ENCODE measurements around the gene CRYL1.

Gene CRYL1, protein sequence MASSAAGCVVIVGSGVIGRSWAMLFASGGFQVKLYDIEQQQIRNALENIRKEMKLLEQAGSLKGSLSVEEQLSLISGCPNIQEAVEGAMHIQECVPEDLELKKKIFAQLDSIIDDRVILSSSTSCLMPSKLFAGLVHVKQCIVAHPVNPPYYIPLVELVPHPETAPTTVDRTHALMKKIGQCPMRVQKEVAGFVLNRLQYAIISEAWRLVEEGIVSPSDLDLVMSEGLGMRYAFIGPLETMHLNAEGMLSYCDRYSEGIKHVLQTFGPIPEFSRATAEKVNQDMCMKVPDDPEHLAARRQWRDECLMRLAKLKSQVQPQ

DNA sequence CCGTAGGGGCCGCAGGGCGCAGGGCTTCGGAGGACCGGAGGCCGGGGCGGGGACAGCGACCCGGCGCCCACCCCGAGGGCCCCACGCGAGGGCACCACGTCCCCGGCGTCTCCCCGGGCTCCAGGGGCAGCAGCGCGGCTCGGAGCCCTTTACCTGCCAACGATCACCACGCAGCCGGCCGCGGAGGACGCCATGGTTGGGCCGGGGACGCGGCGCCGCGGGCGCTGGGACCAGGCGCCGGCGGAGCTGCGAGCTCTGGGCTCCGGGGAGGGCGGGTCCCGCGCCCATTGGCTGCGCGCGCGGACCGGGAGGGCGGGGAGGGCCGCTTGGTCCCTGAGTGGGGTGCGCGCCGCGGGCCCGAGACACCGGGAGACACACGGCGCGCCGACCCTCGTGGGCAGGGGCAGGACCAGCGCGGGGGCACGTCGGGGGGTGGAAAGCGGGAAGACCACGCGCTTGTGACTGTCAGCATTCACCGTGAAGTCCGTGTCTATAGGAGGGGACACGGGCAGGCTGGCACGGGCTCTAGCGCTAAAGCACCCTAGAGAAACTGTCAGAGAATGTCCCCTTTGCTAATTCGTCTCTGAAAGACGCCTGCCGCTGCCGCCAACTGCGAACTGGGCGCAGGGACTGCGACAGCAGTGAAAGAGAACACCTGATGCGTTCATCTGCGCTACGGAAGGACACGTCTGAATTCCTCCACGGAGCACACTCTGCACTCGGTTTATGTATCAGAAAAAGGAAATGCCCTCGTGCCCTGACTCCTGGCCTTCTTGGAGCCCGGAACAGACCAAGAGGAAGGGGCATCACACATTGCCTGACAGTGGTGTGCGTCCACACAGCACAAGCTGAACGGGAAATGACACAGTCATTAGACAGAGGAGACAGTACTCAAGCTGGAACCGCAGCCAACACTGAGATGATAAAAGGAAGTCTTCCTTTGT, at the start of gene CRYL1:
Gene CRYL1 (minus strand): TSS at position 257 of the 944 bp plus-strand sequence. CDS start 63 bp downstream, at position 194.
- peak; percentile 89 for DNase-seq (ENCODE audit: low spot score)

DNA sequence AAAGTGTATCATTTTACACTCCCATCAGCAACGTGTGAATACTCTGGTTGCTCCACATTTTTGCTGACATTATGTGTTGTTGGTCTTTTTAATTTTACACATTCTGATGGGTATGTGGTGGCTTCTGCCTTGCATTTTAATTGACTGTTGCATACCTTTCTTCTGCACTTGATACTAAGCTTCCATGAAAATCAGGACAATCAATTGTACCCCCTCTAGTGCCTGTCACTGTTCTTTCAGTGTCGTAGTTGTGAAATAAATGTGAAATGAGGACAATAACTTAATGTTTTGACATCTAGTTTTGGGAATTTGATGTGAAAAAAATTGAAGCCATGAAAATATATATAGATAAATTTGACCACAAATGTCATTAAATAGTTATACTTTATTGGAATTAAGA, 48.0 kb upstream of the CRYL1 start:
- DNase-seq (ENCODE audit: low spot score), result no peak

DNA sequence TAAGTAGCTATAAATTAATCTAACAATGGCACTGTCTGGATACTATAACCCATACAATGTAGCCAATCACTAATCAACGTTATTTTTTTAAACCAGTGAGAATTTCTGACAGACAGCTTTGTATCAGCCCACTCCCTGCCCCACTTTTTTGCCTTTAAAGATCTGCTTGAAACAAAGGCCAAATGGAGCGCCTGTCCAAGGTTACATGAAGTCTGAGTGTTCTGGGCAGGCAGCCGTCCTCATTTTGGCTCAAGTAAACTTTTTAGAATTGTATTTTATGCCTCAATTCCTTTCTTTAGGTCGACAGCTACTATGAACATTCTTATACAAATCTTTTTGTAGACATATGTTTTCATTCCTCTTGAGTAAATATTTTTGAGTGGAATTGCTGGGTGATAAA, 47.5 kb upstream of the CRYL1 start:
- DNase-seq (ENCODE audit: low spot score), result no peak

DNA sequence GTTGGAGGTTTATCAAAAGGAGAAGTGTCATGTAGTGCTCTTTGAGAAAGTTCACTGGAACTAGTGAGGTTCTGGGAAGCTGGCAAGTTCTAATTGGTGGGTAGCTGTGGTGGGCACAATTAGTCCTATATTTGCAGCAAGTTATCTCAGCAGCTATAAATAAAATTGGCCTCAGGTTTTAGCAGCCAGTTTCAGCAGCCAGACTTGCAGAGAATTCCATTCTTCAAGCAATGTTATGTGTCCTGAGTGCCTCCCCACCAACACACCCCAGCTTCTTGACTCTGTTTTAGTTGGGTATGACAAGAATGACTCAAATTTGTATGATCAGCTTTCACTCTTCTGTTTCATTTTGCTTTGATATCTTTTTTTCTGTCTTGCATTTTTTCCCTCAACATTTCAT, 46.0 kb upstream of the CRYL1 start:
- DNase-seq (ENCODE audit: low spot score), result no peak

DNA sequence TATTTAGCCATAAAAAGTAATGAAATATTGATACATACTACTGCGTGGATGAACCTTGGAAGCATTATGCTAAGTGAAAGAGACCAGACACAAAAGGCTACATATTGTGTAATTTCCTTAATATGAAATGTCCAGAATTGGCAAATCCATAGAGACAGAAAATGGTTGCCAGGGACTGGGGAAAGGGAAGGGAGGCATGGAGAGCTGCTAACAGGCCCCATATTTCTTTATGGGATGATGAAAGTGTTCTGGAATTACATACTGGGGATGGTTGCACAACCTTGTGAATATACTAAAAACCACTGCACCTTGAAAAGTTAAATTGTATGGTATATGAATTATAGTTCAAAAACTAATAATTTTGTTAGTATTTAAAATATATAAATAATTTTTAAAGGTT, 44.9 kb upstream of the CRYL1 start:
- no peak for DNase-seq (ENCODE audit: low spot score)

DNA sequence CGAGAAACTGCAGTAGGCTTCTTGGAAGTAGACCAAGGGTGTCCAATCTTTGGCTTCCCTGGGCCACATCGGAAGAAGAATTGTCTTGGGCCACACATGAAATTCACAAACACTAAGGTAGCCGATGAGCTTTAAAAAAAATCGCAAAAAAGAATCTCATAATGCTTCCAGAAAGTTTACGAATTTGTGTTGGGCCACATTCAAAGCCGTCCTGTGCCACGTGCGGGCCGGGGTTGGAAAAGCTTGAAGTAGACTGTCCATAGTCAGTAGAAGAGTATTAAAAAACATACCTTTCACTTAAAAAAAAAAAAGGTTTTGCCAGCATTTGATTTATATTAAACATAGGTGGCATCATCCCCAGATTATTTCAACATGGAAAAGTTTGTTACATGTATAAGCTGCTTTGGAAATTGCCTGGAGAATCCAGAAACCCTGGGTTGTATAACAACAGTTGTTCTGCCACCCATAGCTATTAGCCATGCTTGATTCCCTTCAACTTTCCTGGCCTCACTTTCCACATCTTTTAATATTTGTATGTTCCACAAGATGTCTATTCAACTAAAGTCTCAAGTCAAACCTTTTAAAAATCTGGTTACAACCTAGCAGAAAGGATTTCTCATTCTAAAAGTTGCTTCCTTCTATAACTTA, 42.3 kb upstream of the CRYL1 start:
- no peak for DNase-seq (ENCODE audit: low spot score)

DNA sequence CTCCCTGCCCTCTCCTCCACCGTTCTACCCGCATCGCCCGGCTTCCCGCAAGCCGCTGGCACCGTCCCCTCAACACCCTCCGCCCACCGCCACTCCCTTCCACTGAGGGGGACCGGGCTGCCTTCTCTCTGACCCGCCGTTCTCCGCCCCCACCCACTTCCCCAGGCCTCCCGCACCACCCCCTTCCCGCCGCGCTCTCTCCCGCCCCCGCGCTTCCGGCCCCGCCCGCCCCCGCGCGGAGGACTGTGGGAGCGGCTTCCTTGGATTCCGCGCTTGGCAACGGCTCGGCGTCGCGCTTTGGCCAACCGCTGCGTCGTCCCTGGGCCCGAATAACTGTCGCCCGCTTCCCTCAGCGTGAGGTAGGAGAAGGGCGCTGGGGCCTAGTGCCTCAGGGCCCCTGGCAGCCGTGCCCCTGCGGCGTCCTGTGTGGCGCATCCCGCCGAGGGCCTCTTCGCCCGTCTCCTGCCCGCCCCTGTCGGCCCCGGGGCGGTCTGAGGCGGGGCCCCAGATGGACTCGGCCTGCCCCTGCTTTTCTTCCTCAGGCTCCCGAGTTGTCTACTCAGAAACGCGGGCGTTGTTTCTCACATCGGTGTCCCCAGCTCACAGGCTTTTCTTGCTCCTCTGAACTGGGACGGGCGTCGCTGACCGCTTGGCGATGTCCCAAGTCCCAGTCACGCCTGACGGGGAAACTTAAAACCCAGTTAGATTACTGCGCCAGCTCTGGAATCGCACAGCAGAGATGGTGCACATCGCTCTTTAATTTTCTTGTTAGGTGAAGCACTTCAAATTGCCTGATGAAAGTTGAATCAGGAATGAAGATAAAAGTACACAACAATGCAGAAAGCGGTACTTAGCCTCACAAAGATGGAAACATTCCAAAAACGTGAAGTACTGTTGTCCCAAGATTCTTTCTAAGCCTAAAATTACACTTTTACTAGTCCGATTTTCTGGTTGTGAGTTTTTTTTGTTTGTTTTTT, 41.5 kb upstream of the CRYL1 start, which contains the start of gene IFT88:
Gene IFT88 (plus strand): TSS at position 260 of the 977 bp plus-strand sequence. CDS start 7,229 bp downstream, outside the sequence.
- peak; percentile 93 for DNase-seq (ENCODE audit: low spot score)

DNA sequence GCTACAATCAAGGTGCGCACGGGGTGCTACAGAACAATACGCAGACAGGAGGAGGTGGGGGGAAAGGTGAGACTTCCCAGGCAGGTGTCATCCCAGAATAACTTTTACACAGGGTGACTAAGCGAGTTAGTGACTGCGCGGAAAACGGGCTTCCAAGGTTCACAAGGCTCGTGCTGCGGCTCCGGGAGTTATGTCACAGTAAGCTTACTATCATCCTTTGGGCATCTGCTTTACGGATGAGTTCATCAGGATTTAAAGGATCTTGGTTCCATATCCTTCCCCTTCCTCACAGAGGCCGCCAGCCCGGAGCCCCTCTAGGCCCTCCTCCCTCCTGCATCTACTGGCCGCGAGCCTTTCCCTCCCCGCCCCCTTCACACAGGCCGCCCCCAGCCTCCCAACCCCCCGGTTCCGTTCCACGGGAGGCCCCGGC, 40.8 kb upstream of the CRYL1 start:
- no peak for DNase-seq (ENCODE audit: low spot score)

DNA sequence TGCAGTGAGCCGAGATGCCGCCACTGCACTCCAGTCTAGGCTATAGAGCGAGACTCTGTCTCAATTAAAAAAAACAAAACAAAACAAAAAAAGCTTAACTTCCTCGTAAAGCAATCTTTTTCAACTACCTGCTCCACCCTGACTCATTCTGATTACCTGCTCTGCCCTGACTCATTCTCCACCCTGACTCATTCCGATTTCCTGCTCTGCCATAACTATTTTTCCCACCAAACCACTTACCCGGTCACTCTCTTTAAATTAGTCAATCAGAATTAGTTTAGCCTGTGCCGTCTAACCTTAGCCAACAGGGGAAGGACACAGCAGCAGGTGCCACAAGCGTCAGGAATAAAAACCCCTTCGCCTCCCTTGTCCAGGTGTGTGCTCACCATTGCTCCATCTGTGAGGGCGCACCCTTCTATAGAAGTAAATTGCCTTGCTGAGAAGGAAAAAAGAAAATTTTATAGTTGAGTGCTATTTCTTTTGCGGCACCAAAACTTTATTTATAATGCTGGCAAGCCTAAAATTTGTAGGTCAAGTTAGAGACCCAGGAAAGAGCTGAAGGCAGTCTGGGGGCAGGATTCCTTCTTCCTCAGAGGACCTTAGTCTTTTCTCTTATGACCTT, 39.6 kb upstream of the CRYL1 start:
- DNase-seq (ENCODE audit: low spot score), result no peak

DNA sequence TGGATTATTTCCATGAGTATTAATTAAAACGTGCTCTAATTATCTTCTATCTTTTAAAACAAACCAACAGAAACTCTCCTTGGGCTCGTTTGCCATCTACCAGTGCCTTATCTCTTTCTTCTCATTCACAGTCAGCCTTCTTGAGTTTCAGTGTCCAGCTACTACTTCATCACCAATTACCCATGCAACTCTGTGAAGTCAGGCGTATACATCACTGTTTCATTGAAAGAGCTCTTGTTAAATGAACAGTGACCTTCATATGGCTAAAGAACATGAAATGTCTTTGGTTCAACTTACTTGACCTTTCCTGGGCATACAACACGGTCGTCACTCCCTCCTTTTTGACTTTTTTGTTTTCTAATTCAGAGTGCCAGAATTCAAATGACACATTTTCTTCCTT, 36.1 kb upstream of the CRYL1 start:
- no peak for DNase-seq (ENCODE audit: low spot score)

DNA sequence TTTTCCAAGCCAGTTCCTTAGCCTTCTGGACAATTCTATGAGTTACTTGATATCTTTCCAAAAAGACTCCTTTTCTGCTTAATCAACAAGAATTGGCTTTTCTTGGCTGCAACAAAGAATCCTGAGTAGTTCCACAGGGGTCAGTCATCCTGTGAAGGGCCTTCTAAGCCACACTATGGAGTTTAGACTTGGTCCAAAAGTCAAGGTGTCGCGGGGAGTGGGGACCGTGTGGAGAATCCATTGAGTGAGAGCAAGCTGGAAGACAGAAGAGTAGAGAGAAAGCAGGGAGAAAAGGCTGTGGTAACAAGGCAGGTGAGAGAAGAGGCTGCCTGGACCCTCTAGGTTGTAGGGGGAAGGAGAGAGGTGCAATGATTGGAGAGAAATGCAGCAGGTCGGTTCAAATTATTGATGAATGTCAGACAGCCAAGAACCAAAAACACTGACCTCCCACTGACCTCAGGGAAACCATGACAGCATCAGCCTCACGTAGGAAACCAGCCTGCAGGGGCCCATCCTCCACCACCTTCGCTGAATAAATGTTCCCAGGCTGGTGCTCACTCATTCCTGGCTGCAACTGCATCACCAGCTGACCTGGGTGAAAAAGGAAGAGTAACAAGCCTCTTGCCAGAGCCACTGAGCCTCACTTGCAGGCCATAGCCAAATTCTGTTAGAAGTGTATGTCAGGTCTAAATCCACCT, 34.2 kb upstream of the CRYL1 start:
- no peak for DNase-seq (ENCODE audit: low spot score)

DNA sequence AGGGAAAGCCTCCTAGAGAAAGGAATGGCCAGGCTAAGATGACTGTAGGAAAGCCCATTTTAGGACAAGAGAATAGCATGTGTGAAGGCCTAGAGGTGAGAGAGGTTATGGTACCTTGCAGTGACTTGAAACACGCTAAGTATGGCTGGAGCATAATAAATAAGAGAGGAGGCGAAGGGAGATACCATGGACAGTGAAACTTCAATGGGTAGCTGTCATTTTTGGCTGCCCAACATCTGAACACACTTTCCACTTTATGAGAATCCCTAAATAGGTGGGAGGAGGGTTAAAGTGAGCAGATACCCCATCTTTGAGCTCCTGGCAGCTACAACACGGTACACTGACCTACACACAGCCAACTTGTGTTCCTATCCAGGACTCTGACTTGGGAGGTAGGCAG, 33.3 kb upstream of the CRYL1 start:
- DNase-seq (ENCODE audit: low spot score), result no peak

DNA sequence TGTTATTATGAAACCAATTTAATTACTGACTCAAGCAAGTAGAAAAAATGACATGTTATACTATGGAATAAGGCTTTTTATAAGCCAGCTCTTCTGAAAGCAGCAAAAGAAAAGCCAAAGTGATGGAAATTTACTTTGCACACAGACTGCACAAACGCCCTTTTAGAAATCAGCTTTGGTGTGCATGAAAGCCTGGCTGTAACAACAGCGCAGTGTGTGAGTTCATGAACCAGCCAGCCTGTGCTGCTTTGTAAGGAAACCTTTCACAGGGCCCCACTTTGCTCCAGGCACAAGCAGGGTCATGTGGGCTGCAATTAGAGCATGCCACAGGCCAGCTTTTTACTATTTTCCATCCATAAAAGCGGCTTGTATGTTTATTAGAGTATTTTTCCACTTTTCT, 27.7 kb upstream of the CRYL1 start:
- no peak for DNase-seq (ENCODE audit: low spot score)

DNA sequence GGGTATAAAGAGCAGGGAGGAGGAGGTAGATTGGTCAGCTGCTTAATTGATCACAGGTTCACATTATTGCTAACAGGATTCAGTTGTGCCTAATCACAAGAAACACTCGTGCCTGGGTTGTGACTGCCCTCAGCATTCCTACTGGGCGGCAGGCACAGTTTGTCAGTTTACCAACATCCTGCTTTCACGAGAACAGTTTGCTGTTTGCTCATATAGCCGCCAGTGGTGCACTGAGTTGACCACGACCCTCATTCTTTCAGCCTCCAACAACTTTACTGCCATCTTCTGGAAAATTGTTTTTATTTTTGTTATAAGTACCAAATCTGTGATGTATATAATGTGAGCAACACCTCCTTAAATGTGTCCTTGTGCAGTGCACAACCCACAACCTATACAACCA, 25.1 kb upstream of the CRYL1 start:
- DNase-seq (ENCODE audit: low spot score), result no peak

DNA sequence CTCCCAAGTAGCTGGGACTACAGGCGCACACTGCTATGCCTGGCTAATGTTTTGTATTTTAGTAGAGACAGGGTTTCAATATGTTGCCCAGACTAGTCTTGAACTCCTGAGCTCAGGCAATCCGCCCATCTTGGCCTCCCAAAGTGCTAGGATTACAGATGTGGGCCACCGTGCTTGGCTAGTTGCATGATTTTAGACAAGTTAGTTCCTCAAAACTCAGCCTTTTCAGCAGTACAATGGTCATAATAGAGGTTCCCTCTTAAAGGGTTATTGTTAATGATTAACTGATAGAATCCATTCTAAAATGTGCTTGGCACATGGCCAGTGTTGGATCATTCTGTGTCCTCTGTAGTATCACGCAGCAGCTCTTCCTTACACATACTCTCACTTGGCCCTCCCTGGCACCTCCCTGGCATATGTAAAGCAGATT, 21.8 kb upstream of the CRYL1 start:
- no peak for DNase-seq (ENCODE audit: low spot score)

DNA sequence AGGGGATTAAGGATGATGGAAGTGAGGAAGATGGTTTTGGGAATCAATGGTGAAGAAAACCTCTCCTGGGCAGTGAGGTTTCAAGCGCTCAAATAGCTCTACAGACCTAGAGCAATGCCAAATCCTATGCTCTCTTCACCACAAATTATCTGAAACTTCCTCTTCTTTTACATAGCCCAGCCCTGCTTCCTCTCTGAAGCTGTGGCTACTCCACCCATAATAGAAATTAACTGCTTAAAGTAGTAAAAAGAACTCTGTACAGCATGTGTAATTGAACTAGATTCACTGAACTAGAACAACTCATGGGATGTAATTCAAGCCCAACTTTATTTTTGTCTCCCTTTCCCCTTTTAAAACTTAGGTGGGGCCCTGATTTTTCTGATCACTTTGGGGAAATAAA, 20.9 kb upstream of the CRYL1 start:
- DNase-seq (ENCODE audit: low spot score), result no peak

DNA sequence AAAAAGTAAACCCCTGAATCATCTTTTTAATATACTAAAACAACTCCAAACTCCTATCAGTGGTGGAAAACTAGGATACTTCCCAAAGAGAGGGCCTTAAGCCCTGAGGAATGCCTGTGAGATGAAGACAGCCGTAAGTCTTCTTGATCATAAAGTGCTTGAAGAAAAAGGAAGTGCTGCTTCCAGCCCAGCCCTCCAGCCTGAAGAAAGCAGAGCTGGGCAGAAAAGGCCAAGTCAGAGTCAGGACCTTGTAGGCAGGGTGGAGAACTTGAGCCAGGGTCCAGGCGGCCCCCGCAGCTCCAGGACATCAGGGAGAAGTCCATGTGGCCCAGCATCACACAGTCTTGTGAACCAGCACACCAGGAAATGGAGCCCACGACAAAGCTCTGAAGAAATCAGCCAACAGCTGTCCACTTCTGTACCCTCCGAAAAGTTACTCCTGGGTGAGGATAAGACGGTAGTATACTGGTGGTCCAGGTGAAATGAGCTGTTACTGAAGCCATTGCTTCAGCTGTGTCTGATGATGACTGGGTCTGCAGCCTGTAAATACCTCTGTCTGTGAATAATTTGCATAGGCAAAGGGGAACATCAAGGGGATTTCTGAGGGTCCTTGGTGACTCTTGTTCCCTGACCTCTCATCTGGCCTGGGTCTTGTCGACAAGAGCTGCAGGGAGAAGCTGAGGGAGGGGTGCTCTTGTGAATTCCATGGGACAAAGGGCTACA, 18.7 kb upstream of the CRYL1 start:
- DNase-seq (ENCODE audit: low spot score), result no peak

DNA sequence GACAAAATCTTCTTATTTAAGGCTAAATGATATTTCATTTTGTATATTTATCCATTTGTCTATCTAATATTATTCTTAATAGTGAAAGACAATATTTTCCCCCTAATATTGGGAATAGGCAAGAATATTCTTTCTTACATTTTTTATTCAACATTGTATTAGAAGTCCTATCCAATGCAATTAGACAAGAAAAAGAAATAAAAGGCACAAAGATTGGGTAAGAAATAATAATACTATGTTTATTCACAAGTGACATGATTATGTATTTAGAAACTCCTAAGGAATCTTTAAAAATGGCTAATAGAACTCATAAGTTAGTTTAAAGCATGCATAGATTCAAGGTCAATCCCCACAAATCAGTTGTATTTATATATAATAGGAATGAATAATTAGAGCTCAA, 11.3 kb upstream of the CRYL1 start:
- no peak for DNase-seq (ENCODE audit: low spot score)

DNA sequence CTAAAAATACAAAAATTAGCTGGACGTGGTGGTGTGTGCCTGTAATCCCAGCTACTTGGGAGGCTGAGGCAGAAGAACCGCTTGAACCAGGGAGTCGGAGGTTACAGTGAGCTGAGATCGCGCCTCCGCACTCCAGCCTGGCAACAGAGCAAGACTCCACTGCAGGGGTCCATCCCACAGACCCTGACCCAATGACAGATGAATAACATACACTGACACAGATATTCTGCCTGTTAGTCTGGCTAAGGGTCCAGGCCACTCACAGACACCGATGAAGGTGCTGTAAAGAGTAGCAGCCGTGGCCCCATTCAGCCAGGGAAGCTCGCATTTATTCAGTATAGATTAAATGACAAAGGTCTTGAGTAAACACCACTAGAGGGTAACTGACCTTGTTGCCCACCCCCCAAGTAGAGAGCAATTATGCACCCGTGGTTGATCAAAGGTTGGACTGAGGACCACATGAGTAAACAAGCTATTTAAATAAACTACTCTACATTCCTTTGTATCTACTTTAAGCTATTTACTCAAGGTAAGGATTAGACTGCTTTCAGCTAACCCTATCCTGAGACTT, 8.5 kb upstream of the CRYL1 start:
- DNase-seq (ENCODE audit: low spot score), result no peak

All from AG08396 (cell line).